Endothelial cell (in vitro differentiated cells): ENCODE measurements around the gene NUTM2A. TPM values are rescaled to one million over a fixed set of nuclear protein-coding genes. Genes with fewer than 3 reads are reported as not detected.
"Not testable (repeated sequence)": the region's sequence is repeated elsewhere in the genome, so short reads cannot be mapped to it uniquely, and the experiment has no call there.

Experiments used
- DNase-seq: peaks from one replicate; pipeline ENCODE4 v3.0.0; 2021; ENCODE audit warnings: low spot score
- H3K27ac Mint-ChIP-seq: one replicate; pipeline ENCODE4 v1.8.0; 2021; ENCODE audit warnings: mixed read lengths, inconsistent platforms; ENCODE audit not compliant: unreplicated experiment
- H3K27me3 Mint-ChIP-seq: one replicate; pipeline ENCODE4 v1.8.0; 2021; ENCODE audit warnings: mild to moderate bottlenecking, moderate library complexity, mixed read lengths, inconsistent platforms; ENCODE audit not compliant: unreplicated experiment
- H3K36me3 Mint-ChIP-seq: one replicate; pipeline ENCODE4 v1.8.0; 2021; ENCODE audit warnings: mild to moderate bottlenecking, low read depth, mixed read lengths, inconsistent platforms; ENCODE audit not compliant: unreplicated experiment
- H3K4me1 Mint-ChIP-seq: one replicate; pipeline ENCODE4 v1.8.0; 2021; ENCODE audit warnings: mild to moderate bottlenecking, mixed read lengths, inconsistent platforms; ENCODE audit not compliant: unreplicated experiment
- H3K4me3 Mint-ChIP-seq: one replicate; pipeline ENCODE4 v1.8.0; 2021; ENCODE audit warnings: mild to moderate bottlenecking, mixed read lengths, inconsistent platforms; ENCODE audit not compliant: unreplicated experiment
- H3K9me3 Mint-ChIP-seq: one replicate; pipeline ENCODE4 v1.8.0; 2021; ENCODE audit warnings: mixed read lengths, inconsistent platforms; ENCODE audit not compliant: unreplicated experiment
- total RNA-seq: library from RNA; stranded (reverse); fragmentation: NEBNext Ultra II Directional; extraction: Animal tissue kit (Norgen Biotek cat#: 25700); gene quantifications from one replicate; pipeline ENCODE4 v1.2.1, GENCODE V29; 2021; ENCODE audit not compliant: unreplicated experiment

NUTM2A gene
- total RNA-seq, 1 donor from 2014 or later: 2.6 TPM

DNA sequence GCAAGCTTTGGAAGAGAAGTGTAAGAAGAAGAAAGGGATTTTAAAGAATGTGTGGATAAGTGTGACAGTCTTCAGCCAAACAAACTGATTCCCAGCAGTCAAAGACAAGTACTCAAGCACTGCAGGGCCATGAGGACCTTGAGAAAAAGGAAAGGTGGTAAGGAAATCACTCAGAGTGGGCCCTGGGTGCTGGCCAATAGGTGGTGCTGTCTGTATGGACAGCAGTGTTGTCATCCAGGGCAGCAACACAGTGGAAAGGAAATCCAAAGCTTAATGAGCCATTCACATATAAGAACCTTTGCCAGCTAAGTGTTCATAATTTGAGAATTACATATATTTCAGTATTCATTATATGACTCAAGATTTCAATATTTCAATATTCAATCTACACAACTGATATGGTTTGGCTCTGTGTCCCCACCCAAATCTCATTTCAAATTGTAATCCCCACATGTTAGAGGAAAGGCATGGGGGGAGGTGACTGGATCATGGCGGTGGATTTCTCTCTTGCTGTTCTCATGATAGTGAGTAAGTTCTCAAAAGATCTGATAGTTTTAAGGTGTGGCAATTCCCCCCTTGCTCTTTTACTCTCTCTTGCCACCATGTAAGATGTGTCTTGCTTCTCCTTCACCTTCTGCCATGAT is 55.6 kb downstream of the NUTM2A start:
- not testable (repeated sequence) for H3K27ac Mint-ChIP-seq, DNase-seq, H3K27me3 Mint-ChIP-seq, H3K9me3 Mint-ChIP-seq, H3K36me3 Mint-ChIP-seq, H3K4me1 Mint-ChIP-seq, H3K4me3 Mint-ChIP-seq

Other genes starting within 250 kb of the NUTM2A start
- gene FAM25A, start 205.2 kb upstream of the NUTM2A start, total RNA-seq: not detected
- 79.2 TPM for gene GLUD1, start 130.6 kb upstream of the NUTM2A start, total RNA-seq
- 16.1 TPM for gene SHLD2, start 130.2 kb upstream of the NUTM2A start, total RNA-seq
- gene NUTM2D, start 132.3 kb downstream of the NUTM2A start, total RNA-seq: 16.1 TPM